ENCODE measurements around the gene TXLNB.

DNA sequence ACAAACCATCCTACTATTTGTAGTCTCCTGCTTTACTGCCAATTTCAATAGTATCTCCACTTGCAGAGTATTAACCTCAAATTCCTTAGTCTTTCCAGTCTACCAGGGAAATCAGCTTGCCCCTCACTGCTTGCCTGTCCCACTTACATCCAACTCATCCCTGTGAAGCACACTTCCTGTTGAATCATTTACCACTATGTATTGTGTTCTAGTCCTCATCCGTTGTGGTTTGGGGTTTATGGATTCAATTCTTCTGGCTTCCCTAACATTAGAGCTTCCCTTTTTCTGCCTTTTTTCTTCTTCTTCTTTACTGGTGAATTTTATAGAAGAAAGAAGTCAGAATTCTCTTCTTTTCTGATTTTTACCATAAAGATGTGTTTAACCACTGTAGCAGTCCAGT is 5.1 kb upstream of the TXLNB start:
- TF ChIP-seq, protein P1, sequence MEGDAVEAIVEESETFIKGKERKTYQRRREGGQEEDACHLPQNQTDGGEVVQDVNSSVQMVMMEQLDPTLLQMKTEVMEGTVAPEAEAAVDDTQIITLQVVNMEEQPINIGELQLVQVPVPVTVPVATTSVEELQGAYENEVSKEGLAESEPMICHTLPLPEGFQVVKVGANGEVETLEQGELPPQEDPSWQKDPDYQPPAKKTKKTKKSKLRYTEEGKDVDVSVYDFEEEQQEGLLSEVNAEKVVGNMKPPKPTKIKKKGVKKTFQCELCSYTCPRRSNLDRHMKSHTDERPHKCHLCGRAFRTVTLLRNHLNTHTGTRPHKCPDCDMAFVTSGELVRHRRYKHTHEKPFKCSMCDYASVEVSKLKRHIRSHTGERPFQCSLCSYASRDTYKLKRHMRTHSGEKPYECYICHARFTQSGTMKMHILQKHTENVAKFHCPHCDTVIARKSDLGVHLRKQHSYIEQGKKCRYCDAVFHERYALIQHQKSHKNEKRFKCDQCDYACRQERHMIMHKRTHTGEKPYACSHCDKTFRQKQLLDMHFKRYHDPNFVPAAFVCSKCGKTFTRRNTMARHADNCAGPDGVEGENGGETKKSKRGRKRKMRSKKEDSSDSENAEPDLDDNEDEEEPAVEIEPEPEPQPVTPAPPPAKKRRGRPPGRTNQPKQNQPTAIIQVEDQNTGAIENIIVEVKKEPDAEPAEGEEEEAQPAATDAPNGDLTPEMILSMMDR (IDR thresholded peaks at IDR 0.05) = no peak
- TF ChIP-seq POLR2A (IDR thresholded peaks at IDR 0.05) (no peak), POLR2AphosphoS5 (IDR thresholded peaks at IDR 0.05; ENCODE audit: insufficient read depth in 1 of 2, low read depth in 1 of 2) (no peak)
